22Rv1 (cell line): ENCODE measurements around the gene EFCAB5.
"Not testable (repeated sequence)": the region's sequence is repeated elsewhere in the genome, so short reads cannot be mapped to it uniquely, and the experiment has no call there.

Experiments
- H3K27ac ChIP-seq: fragments of 450-650 bp; 2 replicates; pipeline ENCODE4 v1.5.1; 2017
- CTCF ChIP-seq: fragments of 450-650 bp; IDR thresholded peaks from 2 replicates; pipeline ENCODE4 v1.5.1; 2017; ENCODE audit warnings: mild to moderate bottlenecking
- ZFX ChIP-seq: fragments of 450-650 bp; IDR thresholded peaks from 2 replicates; pipeline ENCODE4 v1.6.1; 2017; ENCODE audit warnings: antibody characterized with exemption, borderline replicate concordance

EFCAB5 gene

GRCh38 chr17:29936724-29937123, 4.7 kb upstream of the EFCAB5 start:
- no peak overlapping the region for H3K27ac ChIP-seq
- TF ChIP-seq CTCF (no peak), ZFX (no peak)

GRCh38 chr17:29945281-29945680, 3.8 kb downstream of the EFCAB5 start:
- no peak overlapping the region for H3K27ac ChIP-seq
- no peak for TF ChIP-seq ZFX
- TF ChIP-seq CTCF: no peak

GRCh38 chr17:29948448-29949215, 7.2 kb downstream of the EFCAB5 start:
- H3K27ac ChIP-seq: no peak overlapping the region
- TF ChIP-seq CTCF (no peak), ZFX (no peak)

GRCh38 chr17:29949696-29950095, 8.3 kb downstream of the EFCAB5 start:
- H3K27ac ChIP-seq: no peak overlapping the region
- TF ChIP-seq ZFX: no peak
- no peak for TF ChIP-seq CTCF

- H3K27ac ChIP-seq: no peak overlapping the region
- TF ChIP-seq CTCF (peak; percentile 29; the same call in 1 of the 2 replicates), ZFX (no peak)
These were observed 13.0 kb downstream of the EFCAB5 start for GRCh38 chr17:29954405-29954804.

GRCh38 chr17:29956225-29956624, 14.8 kb downstream of the EFCAB5 start:
- TF ChIP-seq CTCF: no peak
- no peak overlapping the region for H3K27ac ChIP-seq

- not testable (repeated sequence) for H3K27ac ChIP-seq
These were observed 16.1 kb downstream of the EFCAB5 start for GRCh38 chr17:29957488-29957887.

- no peak for TF ChIP-seq CTCF
- TF ChIP-seq ZFX: no peak
- no peak overlapping the region for H3K27ac ChIP-seq
These were observed 17.7 kb downstream of the EFCAB5 start for GRCh38 chr17:29958947-29959657.
